T-helper 2 cell treated with Interferon-gamma antibody and Interleukin-4, amounts not matched to agents 100 ng/mL and 5 ng/mL, for 36 hours (primary cell): ENCODE measurements around the gene TAGAP. TPM values are rescaled to one million over a fixed set of nuclear protein-coding genes. Genes with fewer than 3 reads are reported as not detected.
"Not testable (repeated sequence)": the region's sequence is repeated elsewhere in the genome, so short reads cannot be mapped to it uniquely, and the experiment has no call there.

Source experiments
- intact Hi-C: fragments of 100-400 bp; cut with micrococcal nuclease; formaldehyde crosslinking; loops from one replicate; pipeline ENCODE4 v1.15.1; 2023
- total RNA-seq: library from RNA; stranded (reverse); gene quantifications from 2 replicates; pipeline ENCODE4 v1.2.3, GENCODE V29; 2022

Gene TAGAP
- total RNA-seq, 1 donor from 2014 or later, result 51.2 TPM

DNA sequence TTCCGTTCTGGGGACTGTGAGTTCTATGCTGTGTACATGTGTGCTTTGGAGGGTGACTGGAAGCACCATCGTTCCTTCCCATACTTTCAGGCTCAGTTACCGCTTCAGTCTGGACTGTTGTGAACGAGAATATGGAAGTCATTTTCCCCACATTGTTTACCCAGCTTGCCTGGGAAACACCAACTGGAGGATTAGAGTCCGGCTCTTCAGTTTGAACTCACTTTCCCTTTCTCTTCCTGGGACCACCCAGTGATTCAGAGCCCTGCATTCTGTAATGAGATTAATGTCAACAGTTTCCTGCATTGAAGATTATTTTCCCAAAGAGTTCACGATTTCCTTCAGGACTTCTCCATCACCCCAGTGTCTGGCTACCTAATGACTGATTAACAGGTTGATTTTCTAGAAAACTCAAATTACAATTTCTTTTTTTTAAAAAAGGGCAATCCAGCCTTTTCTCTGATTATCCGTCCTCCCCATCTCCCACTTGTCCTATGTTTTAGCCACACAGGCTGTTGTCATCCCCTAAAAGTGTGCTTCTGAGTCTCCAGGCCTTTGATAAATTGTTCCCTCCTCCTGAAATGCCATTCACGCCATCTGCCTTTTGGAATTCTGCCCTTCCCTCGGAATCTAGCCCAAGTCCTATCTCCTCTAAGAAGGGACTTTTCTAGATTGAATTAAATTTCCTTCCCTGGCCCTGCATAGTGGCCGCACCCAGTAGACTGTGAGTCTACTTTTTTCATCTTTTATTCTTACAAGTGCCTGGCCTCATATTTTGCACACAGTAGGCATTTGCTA, 3.3 kb upstream of the TAGAP start:
- intact Hi-C loops, result no loop called here

DNA sequence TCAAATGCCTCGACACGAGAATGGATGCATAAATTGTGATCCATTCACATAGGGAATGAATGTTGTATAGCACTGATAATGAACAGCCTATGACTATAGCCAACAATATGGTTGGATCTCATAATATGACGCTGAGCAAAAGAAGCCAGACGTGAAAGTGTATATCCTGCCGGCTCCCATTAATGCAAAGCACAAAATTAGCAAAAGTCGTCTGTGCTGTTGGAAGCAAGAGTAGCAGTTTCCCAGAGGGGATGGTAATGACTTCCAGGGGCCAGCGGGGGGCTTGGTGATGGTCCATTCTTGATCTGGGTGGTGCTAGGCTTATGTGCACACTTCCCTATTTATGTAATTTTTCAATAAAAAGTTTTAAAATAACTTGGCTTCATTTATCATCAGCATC, 1.0 kb upstream of the TAGAP start:
- intact Hi-C loops, result loop anchor here (1.0 to 2.0 kb wide), 2 partner anchors 52 to 227 kb away; partner anchors contain the start of gene EZR

DNA sequence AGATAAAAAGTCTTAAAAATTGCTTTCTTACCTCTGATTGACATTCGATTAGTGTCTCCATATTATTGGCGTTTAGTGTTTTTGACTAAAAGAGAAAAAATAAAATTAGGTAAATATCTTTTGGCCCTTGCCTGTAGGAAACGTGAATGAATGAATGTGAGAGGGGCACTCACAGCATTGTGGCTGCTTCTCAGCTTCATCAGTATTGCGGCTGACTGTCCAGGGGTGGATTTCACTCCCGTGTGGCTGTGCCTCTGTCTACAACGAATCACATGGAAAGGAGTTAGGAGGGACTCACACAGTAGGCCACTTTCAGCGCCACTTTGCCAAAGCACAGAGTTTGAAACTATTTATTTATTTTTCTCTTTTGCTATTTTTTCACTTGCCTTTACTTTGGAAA, 844 bp downstream of the TAGAP start:
- intact Hi-C loops, result loop anchor here (2.0 kb wide), 2 partner anchors 225 to 683 kb away; partner anchors contain the start of genes EZR and WTAP

GRCh38 chr6:159043251-159043650, 1.5 kb downstream of the TAGAP start:
- intact Hi-C loops, result loop anchor here (2.0 kb wide), 1 partner anchor 684 kb away; the partner anchor contains the start of gene WTAP

DNA sequence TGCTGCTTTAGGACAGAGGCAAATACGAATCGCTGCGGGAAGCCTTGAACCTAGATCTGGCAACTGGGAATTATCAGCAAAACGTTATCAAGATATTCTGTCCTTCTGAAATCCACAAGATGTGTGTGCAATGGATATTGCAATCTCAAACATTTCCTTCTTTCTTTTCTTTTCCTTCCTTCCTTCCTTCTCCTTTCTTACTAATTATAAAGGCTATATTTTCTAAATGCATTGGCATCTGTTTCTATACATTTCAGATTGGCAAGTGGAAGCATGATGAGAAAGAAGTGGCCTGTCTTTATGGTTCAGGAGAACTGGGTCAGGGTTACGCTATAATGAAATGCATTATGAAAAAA, 2.0 kb downstream of the TAGAP start:
- intact Hi-C loops, result loop anchor here (1.0 to 2.0 kb wide), 8 partner anchors 19 to 684 kb away; partner anchors contain the start of gene WTAP

GRCh38 chr6:159042003-159042825, 2.6 kb downstream of the TAGAP start:
- intact Hi-C loops, result loop anchor here (1.0 to 2.0 kb wide), 8 partner anchors 20 to 685 kb away; partner anchors contain the start of gene WTAP

- intact Hi-C loops, result no loop called here
Observed at GRCh38 chr6:159041181-159041580, 3.6 kb downstream of the TAGAP start.

DNA sequence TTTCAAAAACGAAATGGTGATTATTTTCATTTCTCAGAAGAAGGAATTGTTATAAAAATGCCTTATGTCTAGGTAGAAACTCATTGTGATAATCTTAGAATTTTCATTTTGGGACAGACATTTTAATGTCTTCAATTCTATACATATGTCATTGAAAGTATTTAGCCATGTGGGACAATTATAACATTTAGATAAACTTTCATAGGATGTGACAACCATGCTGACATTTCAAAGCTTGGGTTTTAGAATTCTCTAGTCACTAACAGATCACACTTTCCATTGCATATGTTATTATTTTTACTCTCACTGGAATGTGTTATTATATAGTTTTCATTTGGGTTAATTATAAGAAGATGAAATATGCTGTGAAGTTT, 4.9 kb downstream of the TAGAP start:
- intact Hi-C loops, result loop anchor here (1.0 kb wide), 2 partner anchors 23 to 32 kb away; no protein-coding TSS in a partner anchor

GRCh38 chr6:159038914-159039884, 5.6 kb downstream of the TAGAP start:
- intact Hi-C loops, result loop anchor here (1.0 kb wide), 2 partner anchors 22 to 31 kb away; no protein-coding TSS in a partner anchor

GRCh38 chr6:159038318-159038717, 6.5 kb downstream of the TAGAP start:
- intact Hi-C loops, result not testable (repeated sequence)

GRCh38 chr6:159037756-159038290, 7.0 kb downstream of the TAGAP start:
- intact Hi-C loops, result no loop called here

DNA sequence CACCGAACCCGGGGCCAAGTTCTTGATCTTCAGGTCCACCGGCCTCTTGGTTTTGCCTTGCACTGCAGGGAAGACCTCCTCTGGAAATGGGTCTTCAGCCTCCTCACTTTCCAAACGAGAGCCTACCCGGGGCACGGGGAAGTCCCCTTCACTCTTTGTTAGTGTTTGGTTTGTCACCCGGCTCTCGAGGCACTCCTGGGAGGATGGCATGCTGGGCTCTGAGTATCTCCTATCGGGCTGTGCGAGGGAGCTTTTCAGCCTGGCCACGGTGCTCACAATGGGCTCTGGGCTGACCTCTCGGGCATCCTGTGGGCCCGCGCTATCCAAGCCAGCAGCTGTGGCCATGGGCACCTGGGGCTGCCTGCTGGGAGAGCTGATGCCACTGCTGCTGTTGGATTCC, 8.1 kb downstream of the TAGAP start:
- intact Hi-C loops, result no loop called here

GRCh38 chr6:159035891-159036290, 8.9 kb downstream of the TAGAP start:
- intact Hi-C loops, result no loop called here

DNA sequence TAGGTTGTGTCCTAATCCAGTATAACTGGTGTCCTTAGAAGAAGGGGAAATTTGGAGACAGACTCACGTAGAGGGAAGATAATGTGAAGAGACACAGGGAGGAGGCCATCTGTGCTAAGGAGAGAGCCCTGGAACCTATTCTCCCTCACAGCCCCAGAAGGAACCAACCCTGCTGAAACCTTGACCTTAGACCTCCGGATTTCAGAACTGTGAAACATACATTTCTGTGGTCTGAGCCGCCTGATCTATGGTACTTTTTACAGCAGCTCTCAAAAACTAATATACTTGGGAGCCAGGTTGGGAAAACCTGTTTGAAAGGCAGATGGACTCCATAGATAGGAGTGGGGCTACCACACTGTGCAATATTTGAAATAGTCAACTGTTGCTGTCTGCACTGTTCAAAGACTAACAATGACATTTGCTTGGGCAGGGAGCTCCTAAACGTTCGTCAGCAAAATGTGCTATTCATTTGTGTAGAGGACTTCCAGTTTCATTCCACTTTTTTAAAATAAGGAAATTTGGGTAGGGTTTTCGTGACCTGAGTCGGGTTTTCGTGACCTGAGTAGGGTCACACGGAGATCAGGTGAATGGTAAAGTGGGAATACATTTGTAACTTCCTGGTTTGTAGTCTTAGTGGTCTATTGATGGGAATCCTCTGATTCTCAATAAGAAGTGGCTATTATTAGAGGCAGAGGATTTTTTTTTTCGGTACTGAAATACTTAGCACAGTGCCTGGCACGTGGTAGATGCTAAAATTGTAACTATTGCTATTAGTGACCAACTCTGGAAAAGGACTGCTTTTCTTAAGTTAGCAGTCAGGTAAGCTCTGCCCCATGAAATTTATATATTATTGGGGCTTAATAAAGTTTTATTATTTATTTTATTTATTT, 11.4 kb downstream of the TAGAP start:
- intact Hi-C loops, result no loop called here

GRCh38 chr6:159031846-159032245, 12.9 kb downstream of the TAGAP start:
- intact Hi-C loops, result no loop called here

- intact Hi-C loops, result no loop called here
Observed at GRCh38 chr6:159030168-159030567, 14.6 kb downstream of the TAGAP start.

DNA sequence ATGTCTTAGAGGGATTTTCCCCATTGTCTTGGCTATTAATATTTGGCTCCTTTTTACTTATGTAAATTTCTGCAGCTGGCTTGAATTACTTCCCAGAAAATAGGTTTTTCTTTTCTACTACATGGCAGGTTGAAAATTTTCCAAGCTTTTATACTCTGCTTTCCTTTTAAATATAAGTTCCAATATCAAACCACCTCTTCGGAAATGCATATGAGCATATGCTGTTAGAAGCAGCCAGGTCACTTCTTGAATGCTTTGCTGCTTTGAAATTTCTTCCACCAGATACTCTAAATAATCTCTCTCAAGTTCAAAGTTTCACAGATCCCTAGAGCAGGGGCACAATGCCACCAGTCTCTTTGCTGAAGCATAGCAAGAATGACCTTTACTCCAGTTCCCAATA, 19.6 kb downstream of the TAGAP start:
- intact Hi-C loops, result not testable (repeated sequence)

DNA sequence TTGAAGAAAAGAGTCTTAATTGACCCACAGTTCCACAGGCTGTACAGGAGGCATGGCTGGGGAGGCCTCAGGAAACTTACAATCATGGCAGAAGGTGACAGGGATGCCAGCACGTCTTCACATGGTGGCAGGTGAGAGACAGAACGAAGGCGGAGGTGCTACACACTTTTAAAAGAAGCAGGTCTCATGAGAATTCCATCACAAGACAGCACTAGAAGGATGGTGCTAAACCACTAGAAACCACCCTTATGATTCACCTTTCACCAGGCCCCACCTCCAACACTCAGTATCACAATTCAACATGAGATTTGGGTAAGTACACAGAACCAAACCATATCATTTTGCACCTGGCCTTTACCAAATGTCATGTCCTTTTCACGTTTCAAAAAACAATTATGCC, 20.9 kb downstream of the TAGAP start:
- intact Hi-C loops, result no loop called here

- intact Hi-C loops, result no loop called here
Observed at GRCh38 chr6:159020011-159020410, 24.8 kb downstream of the TAGAP start.
